Fibroblast of lung (primary cell): ENCODE results near the gene INPP5A. TPM values are rescaled to one million over a fixed set of nuclear protein-coding genes. Genes with fewer than 3 reads are reported as not detected.

Source experiments
- DNase-seq, 2 donors: peaks; one replicate each; pipeline versions ENCODE4 v3.0.0 to v3.0.0-alpha.2; 2010; ENCODE audit warnings: low read depth in 2 of 2
- H2AFZ ChIP-seq: 2 replicates; pipeline ENCODE4 v1.5.1; 2012; ENCODE audit warnings: low read length, control low read depth, inconsistent platforms
- H3K27ac ChIP-seq: 2 replicates; pipeline ENCODE4 v1.5.1; 2011; ENCODE audit warnings: low read length, control low read depth; ENCODE audit not compliant: insufficient read depth
- H3K27me3 ChIP-seq: 2 replicates; pipeline ENCODE4 v1.5.1; 2011; ENCODE audit warnings: mild to moderate bottlenecking, low read length; ENCODE audit not compliant: control insufficient read depth, insufficient read depth
- H3K36me3 ChIP-seq: 2 replicates; pipeline ENCODE4 v1.5.1; 2011; ENCODE audit warnings: low read length; ENCODE audit not compliant: control insufficient read depth, insufficient read depth
- H3K4me1 ChIP-seq: 2 replicates; pipeline ENCODE4 v1.5.1; 2011; ENCODE audit warnings: low read length; ENCODE audit not compliant: control insufficient read depth, insufficient read depth; ENCODE audit errors: extremely low read depth
- H3K4me2 ChIP-seq: 2 replicates; pipeline ENCODE4 v1.5.1; 2011; ENCODE audit warnings: low read length, control low read depth; ENCODE audit not compliant: insufficient read depth; ENCODE audit errors: extremely low read depth
- H3K4me3 ChIP-seq, 4 experiments: fragments of 200-600 bp in 1 of 4; sonication (generic) in 1 of 4; replicated peaks in 1 of 4; 2 replicates each; pipeline ENCODE4 v1.5.1; 2011 to 2016; ENCODE audit warnings: low read length in 4 of 4, low read depth in 3 of 4, mild to moderate bottlenecking in 3 of 4, control low read depth in 2 of 4, inconsistent platforms in 1 of 4, mixed read lengths in 1 of 4; ENCODE audit not compliant: insufficient read depth in 1 of 4; ENCODE audit errors: control extremely low read depth in 1 of 4
- H3K79me2 ChIP-seq: 2 replicates; pipeline ENCODE4 v1.5.1; 2012; ENCODE audit warnings: mild to moderate bottlenecking, low read length, inconsistent platforms; ENCODE audit not compliant: control insufficient read depth, insufficient read depth
- H3K9ac ChIP-seq: 2 replicates; pipeline ENCODE4 v1.5.1; 2011; ENCODE audit warnings: mild to moderate bottlenecking, low read length, control low read depth; ENCODE audit not compliant: insufficient read depth
- H3K9me3 ChIP-seq: 2 replicates; pipeline ENCODE4 v1.5.1; 2012; ENCODE audit warnings: low read depth, low read length; ENCODE audit not compliant: control insufficient read depth, insufficient read depth
- H4K20me1 ChIP-seq: 2 replicates; pipeline ENCODE4 v1.5.1; 2011; ENCODE audit warnings: low read length; ENCODE audit not compliant: control insufficient read depth, insufficient read depth; ENCODE audit errors: extremely low read depth
- CTCF ChIP-seq, 2 donors: IDR thresholded peaks in 1 of 2; conservative IDR thresholded peaks in 1 of 2; 1 replicate in 1 of 2; 2 replicates in 1 of 2; pipeline ENCODE4 v1.5.1; 2011 to 2012; ENCODE audit warnings: low read length in 2 of 2, control low read depth in 1 of 2, inconsistent platforms in 1 of 2, low read depth in 1 of 2, mild to moderate bottlenecking in 1 of 2
- EZH2 ChIP-seq: IDR thresholded peaks from 2 replicates; pipeline ENCODE4 v1.5.1; 2012; ENCODE audit warnings: low read length, control low read depth, mild to moderate bottlenecking; ENCODE audit errors: missing control alignments
- polyA plus RNA-seq, 2 donors: library from polyadenylated mRNA; depleted of rRNA in 1 of 2; stranded (reverse) in 1 of 2; unstranded in 1 of 2; fragments of >200 nt; gene quantifications; 2 replicates each; pipeline ENCODE4 v1.2.1, GENCODE V29; 2011 to 2012; ENCODE audit warnings: missing spikeins in 1 of 2
- total RNA-seq: library from RNA; depleted of rRNA; stranded (reverse); fragments of >200 nt; gene quantifications from 2 replicates; pipeline ENCODE4 v1.2.1, GENCODE V29; 2014

The INPP5A gene
- total and polyA plus RNA-seq, 2 donors (not counting 1 experiment from before 2014, with no cell fraction given): 24.6 to 39.9 TPM

GRCh38 chr10:132826524-132827422 is 289.2 kb downstream of the INPP5A start:
- H3K79me2 ChIP-seq: no peaks in the 10 kb centered on the region
- H3K27ac ChIP-seq: no peak overlapping the region
- no peaks in the 10 kb centered on the region for H4K20me1 ChIP-seq
- DNase-seq: no peak
- no peak overlapping the region for H3K9ac ChIP-seq
- H3K27me3 ChIP-seq: no peaks in the 10 kb centered on the region
- H3K4me3 ChIP-seq: no peak overlapping the region
- H3K4me2 ChIP-seq: no peak overlapping the region
- H2AFZ ChIP-seq: no peak overlapping the region
- no peaks in the 10 kb centered on the region for H3K9me3 ChIP-seq
- H3K4me1 ChIP-seq: no peaks in the 10 kb centered on the region
- no peak for TF ChIP-seq EZH2
- no peak for TF ChIP-seq CTCF (conservative IDR thresholded peaks at IDR 0.05 in 1 of 2, IDR thresholded peaks at IDR 0.05 in 1 of 2; ENCODE audit: low read depth in 1 of 2, low read length in 2 of 2)
- H3K36me3 ChIP-seq: no peaks in the 10 kb centered on the region

- Histone ChIP-seq H3K36me3 (no peaks in the 10 kb centered on the region), H3K4me1 (no peaks in the 10 kb centered on the region)
- no peak for DNase-seq
These were observed 289.8 kb downstream of the INPP5A start for GRCh38 chr10:132827423-132827789.

More at GRCh38 chr10:132827423-132827789, 289.8 kb downstream of the INPP5A start:
- Histone ChIP-seq H3K27me3 (peaks cover 3% of the 10 kb centered on the region), H4K20me1 (no peaks in the 10 kb centered on the region), H3K9me3 (no peaks in the 10 kb centered on the region), H3K79me2 (no peaks in the 10 kb centered on the region), H3K4me3 (no peak overlapping the region), H3K9ac (no peak overlapping the region), H3K4me2 (no peak overlapping the region), H3K27ac (no peak overlapping the region), H2AFZ (no peak overlapping the region)
- TF ChIP-seq EZH2: no peak
- TF ChIP-seq CTCF (conservative IDR thresholded peaks at IDR 0.05 in 1 of 2, IDR thresholded peaks at IDR 0.05 in 1 of 2; ENCODE audit: low read depth in 1 of 2, low read length in 2 of 2): no peak
